H9 (cell line): ENCODE results near the gene COG2. TPM values are rescaled to one million over a fixed set of nuclear protein-coding genes. Genes with fewer than 3 reads are reported as not detected.
A peak's percentile ranks its signal among the peaks of the same experiment; 100 is the strongest.

Experiments
- DNase-seq: peaks from one replicate; pipeline ENCODE4 v3.0.0-alpha.2; 2017
- H2AFZ ChIP-seq: one replicate; pipeline ENCODE4 v1.6.1; 2013; ENCODE audit warnings: mild to moderate bottlenecking, low read length, control low read depth, moderate library complexity
- H2AK5ac ChIP-seq: 2 replicates; pipeline ENCODE4 v1.6.1; 2013; ENCODE audit warnings: low read length, control low read depth, mixed read lengths; ENCODE audit not compliant: insufficient read length
- H2BK120ac ChIP-seq: one replicate; pipeline ENCODE4 v1.6.1; 2013; ENCODE audit warnings: low read depth, mild to moderate bottlenecking, low read length, control low read depth, inconsistent platforms; ENCODE audit not compliant: poor library complexity, severe bottlenecking
- H2BK12ac ChIP-seq: 2 replicates; pipeline ENCODE4 v1.6.1; 2013; ENCODE audit warnings: low read length, control low read depth, mixed read lengths, low read depth; ENCODE audit not compliant: insufficient read length
- H2BK15ac ChIP-seq: 2 replicates; pipeline ENCODE4 v1.6.1; 2013; ENCODE audit warnings: low read depth, low read length, control low read depth
- H2BK20ac ChIP-seq: one replicate; pipeline ENCODE4 v1.6.1; 2013; ENCODE audit warnings: low read depth, mild to moderate bottlenecking, low read length, control low read depth, inconsistent platforms; ENCODE audit not compliant: poor library complexity, severe bottlenecking
- H2BK5ac ChIP-seq: 2 replicates; pipeline ENCODE4 v1.6.1; 2013; ENCODE audit warnings: low read length, control low read depth, mixed read lengths; ENCODE audit not compliant: insufficient read length
- H3K14ac ChIP-seq: 2 replicates; pipeline ENCODE4 v1.6.1; 2013; ENCODE audit warnings: low read length, control low read depth; ENCODE audit not compliant: insufficient read depth
- H3K18ac ChIP-seq: 2 replicates; pipeline ENCODE4 v1.6.1; 2013; ENCODE audit warnings: low read depth, mild to moderate bottlenecking, mixed read lengths, low read length, control low read depth; ENCODE audit not compliant: insufficient read length
- H3K23ac ChIP-seq: 2 replicates; pipeline ENCODE4 v1.6.1; 2013; ENCODE audit warnings: low read length, control low read depth, mixed read lengths, low read depth; ENCODE audit not compliant: insufficient read length
- H3K23me2 ChIP-seq: 2 replicates; pipeline ENCODE4 v1.6.1; 2013; ENCODE audit warnings: low read depth, mild to moderate bottlenecking, mixed read lengths, low read length, control low read depth; ENCODE audit not compliant: insufficient read length, poor library complexity, severe bottlenecking
- H3K27ac ChIP-seq: 2 replicates; pipeline ENCODE4 v1.5.1; 2013; ENCODE audit warnings: low read length, control low read depth, mixed read lengths, low read depth; ENCODE audit not compliant: insufficient read length
- H3K27me3 ChIP-seq: 2 replicates; pipeline ENCODE4 v1.6.1; 2013; ENCODE audit warnings: low read length, control low read depth, inconsistent platforms; ENCODE audit not compliant: insufficient read depth
- H3K4ac ChIP-seq: 2 replicates; pipeline ENCODE4 v1.6.1; 2013; ENCODE audit warnings: low read depth, mild to moderate bottlenecking, control low read depth, inconsistent platforms, low read length, moderate library complexity
- H3K4me1 ChIP-seq: 2 replicates; pipeline ENCODE4 v1.6.1; 2013; ENCODE audit warnings: low read length, control low read depth, inconsistent platforms; ENCODE audit not compliant: insufficient read depth
- H3K4me2 ChIP-seq: 2 replicates; pipeline ENCODE4 v1.6.1; 2013; ENCODE audit warnings: low read length, control low read depth, mixed read lengths; ENCODE audit not compliant: insufficient read length, insufficient read depth
- H3K56ac ChIP-seq: 2 replicates; pipeline ENCODE4 v1.6.1; 2013; ENCODE audit warnings: low read depth, mild to moderate bottlenecking, mixed read lengths, low read length, control low read depth; ENCODE audit not compliant: insufficient read length
- H3K79me1 ChIP-seq: 2 replicates; pipeline ENCODE4 v1.6.1; 2013; ENCODE audit warnings: low read depth, mild to moderate bottlenecking, moderate library complexity, low read length, control low read depth, inconsistent platforms; ENCODE audit not compliant: insufficient read depth, poor library complexity, severe bottlenecking
- H3K79me2 ChIP-seq: 2 replicates; pipeline ENCODE4 v1.6.1; 2013; ENCODE audit warnings: low read length, control low read depth, inconsistent platforms; ENCODE audit not compliant: insufficient read depth
- H3K9ac ChIP-seq: 2 replicates; pipeline ENCODE4 v1.6.1; 2013; ENCODE audit warnings: low read length, control low read depth, mixed read lengths; ENCODE audit not compliant: insufficient read length; ENCODE audit errors: extremely low read depth
- H3K9me3 ChIP-seq: one replicate; pipeline ENCODE4 v1.6.1; 2013; ENCODE audit warnings: low read depth, low read length, inconsistent platforms; ENCODE audit not compliant: control insufficient read depth
- H3T11ph ChIP-seq: one replicate; pipeline ENCODE4 v1.6.1; 2013; ENCODE audit warnings: mild to moderate bottlenecking, low read length, control low read depth, inconsistent platforms
- H4K20me1 ChIP-seq: one replicate; pipeline ENCODE4 v1.6.1; 2013; ENCODE audit not compliant: control insufficient read depth, insufficient read length, insufficient read depth
- H4K5ac ChIP-seq: 2 replicates; pipeline ENCODE4 v1.6.1; 2013; ENCODE audit warnings: low read depth, mild to moderate bottlenecking, mixed read lengths, low read length, control low read depth; ENCODE audit not compliant: insufficient read length
- H4K8ac ChIP-seq: replicated peaks from 2 replicates; pipeline ENCODE4 v1.6.1; 2013; ENCODE audit warnings: low read length, control low read depth, mixed read lengths, low read depth; ENCODE audit not compliant: insufficient read length
- H4K91ac ChIP-seq: 2 replicates; pipeline ENCODE4 v1.6.1; 2013; ENCODE audit warnings: low read depth, mild to moderate bottlenecking, moderate library complexity, mixed read lengths, low read length, control low read depth; ENCODE audit not compliant: insufficient read length
- H3K27ac Mint-ChIP-seq, 3 experiments: 2 replicates in 2 of 3; 3 replicates in 1 of 3; pipeline ENCODE4 v1.8.0; 2020 to 2021; ENCODE audit warnings: mixed read lengths in 3 of 3, mild to moderate bottlenecking in 1 of 3, moderate library complexity in 1 of 3
- H3K27me3 Mint-ChIP-seq: 2 replicates; pipeline ENCODE4 v1.8.0; 2021; ENCODE audit warnings: low read depth, mild to moderate bottlenecking, moderate library complexity, mixed read lengths
- H3K36me3 Mint-ChIP-seq, 3 experiments: 2 replicates in 2 of 3; 3 replicates in 1 of 3; pipeline ENCODE4 v1.8.0; 2020 to 2021; ENCODE audit warnings: low read depth in 3 of 3, mixed read lengths in 3 of 3; ENCODE audit not compliant: insufficient read depth in 1 of 3
- H3K4me1 Mint-ChIP-seq, 2 experiments: 2 replicates each; pipeline ENCODE4 v1.8.0; 2020; ENCODE audit warnings: mixed read lengths in 2 of 2
- H3K4me3 Mint-ChIP-seq, 2 experiments: 2 replicates in 1 of 2; 3 replicates in 1 of 2; pipeline ENCODE4 v1.8.0; 2020 to 2021; ENCODE audit warnings: mild to moderate bottlenecking in 2 of 2, mixed read lengths in 2 of 2, moderate library complexity in 1 of 2
- H3K9me3 Mint-ChIP-seq, 2 experiments: 2 replicates in 1 of 2; 3 replicates in 1 of 2; pipeline ENCODE4 v1.8.0; 2020; ENCODE audit warnings: mild to moderate bottlenecking in 2 of 2, mixed read lengths in 2 of 2, moderate library complexity in 1 of 2
- WGBS: extraction: QIAGEN DNeasy Blood & Tissue Kit; methylation state at CpG from one replicate; pipeline ENCODE4 v1.1.7; 2013; ENCODE audit warnings: missing lambda C conversion rate, low lambda C conversion rate, mixed read lengths; ENCODE audit not compliant: insufficient read length; ENCODE audit errors: extremely low coverage; 5-methylcytosine and 5-hydroxymethylcytosine counted together
- total RNA-seq: library from RNA; stranded (reverse); gene quantifications from 2 replicates; pipeline ENCODE4 v1.2.1, GENCODE V29; 2021
- TF ChIP-seq, protein P1 (sequence below): fragments of 200-600 bp; sonication (generic); conservative IDR thresholded peaks from 3 replicates; pipeline ENCODE4 v1.8.0; 2021; ENCODE audit warnings: antibody characterized with exemption, mild to moderate bottlenecking

Gene COG2
- total RNA-seq, 1 experiment from 2014 or later, result 42.2 TPM

DNA sequence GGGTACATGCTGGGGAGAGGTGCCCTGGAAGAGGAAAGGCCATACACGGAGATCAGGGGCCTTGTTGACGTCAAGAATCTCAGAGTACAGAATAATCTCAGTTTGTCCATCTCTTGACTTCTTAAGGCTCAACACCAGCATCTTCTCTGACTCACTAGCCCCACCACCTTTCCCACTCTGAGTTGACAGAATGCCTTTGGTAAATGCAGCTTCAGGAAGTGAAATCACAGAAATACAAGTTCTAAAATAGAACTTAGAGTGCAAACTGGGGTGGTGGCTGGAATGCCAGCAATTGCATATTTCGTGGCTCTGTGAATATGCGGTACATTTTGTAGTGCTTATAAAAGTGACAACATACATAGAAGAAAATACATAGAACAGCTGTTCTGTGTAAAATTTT lies 1.6 kb downstream of the COG2 start:
- Histone ChIP-seq H3K27me3 (no peaks in the 10 kb centered on the region), H3K27ac (no peak overlapping the region), H3K4ac (no peak overlapping the region), H2AFZ (no peak overlapping the region), H3K14ac (no peak overlapping the region), H3K56ac (no peak overlapping the region), H4K8ac (no peak overlapping the region), H4K5ac (no peak overlapping the region), H2BK15ac (no peak overlapping the region), H2BK5ac (no peak overlapping the region), H2BK20ac (no peak overlapping the region), H3K9ac (no peak overlapping the region), H3T11ph (no peak overlapping the region), H3K4me2 (peak overlapping the region; percentile 4), H3K18ac (no peak overlapping the region), H3K23me2 (peaks cover 5% of the 10 kb centered on the region), H3K79me1 (peaks cover 11% of the 10 kb centered on the region), H3K4me1 (no peaks in the 10 kb centered on the region), H4K91ac (no peak overlapping the region), H3K9me3 (no peaks in the 10 kb centered on the region), H4K20me1 (no peaks in the 10 kb centered on the region), H2BK12ac (no peak overlapping the region), H2AK5ac (no peak overlapping the region), H3K23ac (no peak overlapping the region), H2BK120ac (no peak overlapping the region), H3K79me2 (peaks cover 30% of the 10 kb centered on the region)
- Mint-ChIP-seq H3K27ac (no peak overlapping the region), H3K9me3 (no peaks in the 10 kb centered on the region; a peak in 1 of 5 replicates), H3K27me3 (peaks cover 6% of the 10 kb centered on the region; the same call in 1 of the 2 replicates), H3K36me3 (peaks cover 0 to 3% (median 0%) of the 10 kb centered on the region in 3 experiments; a peak in 3 of 7 replicates), H3K4me1 (peaks cover 19 to 26% of the 10 kb centered on the region in 2 experiments), H3K4me3 (peak overlapping the region; percentile 98 to 99; a peak in 3 of 5 replicates)
- WGBS, result no CpG with 5 or more reads among the region's 4 CpGs
- TF ChIP-seq, protein P1, sequence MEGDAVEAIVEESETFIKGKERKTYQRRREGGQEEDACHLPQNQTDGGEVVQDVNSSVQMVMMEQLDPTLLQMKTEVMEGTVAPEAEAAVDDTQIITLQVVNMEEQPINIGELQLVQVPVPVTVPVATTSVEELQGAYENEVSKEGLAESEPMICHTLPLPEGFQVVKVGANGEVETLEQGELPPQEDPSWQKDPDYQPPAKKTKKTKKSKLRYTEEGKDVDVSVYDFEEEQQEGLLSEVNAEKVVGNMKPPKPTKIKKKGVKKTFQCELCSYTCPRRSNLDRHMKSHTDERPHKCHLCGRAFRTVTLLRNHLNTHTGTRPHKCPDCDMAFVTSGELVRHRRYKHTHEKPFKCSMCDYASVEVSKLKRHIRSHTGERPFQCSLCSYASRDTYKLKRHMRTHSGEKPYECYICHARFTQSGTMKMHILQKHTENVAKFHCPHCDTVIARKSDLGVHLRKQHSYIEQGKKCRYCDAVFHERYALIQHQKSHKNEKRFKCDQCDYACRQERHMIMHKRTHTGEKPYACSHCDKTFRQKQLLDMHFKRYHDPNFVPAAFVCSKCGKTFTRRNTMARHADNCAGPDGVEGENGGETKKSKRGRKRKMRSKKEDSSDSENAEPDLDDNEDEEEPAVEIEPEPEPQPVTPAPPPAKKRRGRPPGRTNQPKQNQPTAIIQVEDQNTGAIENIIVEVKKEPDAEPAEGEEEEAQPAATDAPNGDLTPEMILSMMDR, result no peak
- no peak for DNase-seq
